GM18526 (cell line): ENCODE results near the gene ATCAY.

Source experiments
- POLR2A ChIP-seq: IDR thresholded peaks from 3 replicates; pipeline ENCODE4 v1.6.1; 2011; ENCODE audit not compliant: insufficient read length; ENCODE audit errors: extremely low read depth

Gene ATCAY

GRCh38 chr19:3970808-3971598, 90.5 kb downstream of the ATCAY start, which contains the start of gene DAPK3:
Gene DAPK3, minus strand, starts transcription at chr19:3971099. Its CDS starts 1,364 bp downstream, at chr19:3969735.
- TF ChIP-seq POLR2A = peak; percentile 58

- TF ChIP-seq POLR2A = peak; percentile 4
Measured at GRCh38 chr19:3975144-3975543, 94.7 kb downstream of the ATCAY start.

- TF ChIP-seq POLR2A = no peak
Measured at GRCh38 chr19:3975637-3976087, 95.2 kb downstream of the ATCAY start.

GRCh38 chr19:3976495-3977241, 96.2 kb downstream of the ATCAY start:
- TF ChIP-seq POLR2A = no peak
